SK-N-SH (cell line): ENCODE results near the gene MUC13. TPM values are rescaled to one million over a fixed set of nuclear protein-coding genes. Genes with fewer than 3 reads are reported as not detected.

Experiments
- CTCF ChIA-PET: fragments of 300-600, 350-600 bp; formaldehyde crosslinking; extraction: SDS; loops from one replicate; lab custom pipeline; 2021; lab: Yijun Ruan, JAX
- POLR2A ChIA-PET: fragments of 350-600 bp; sonication (Branson Sonifier 250); formaldehyde crosslinking; extraction: SDS; loops from one replicate; lab custom pipeline; 2020; ENCODE audit warnings: antibody characterized with exemption, inconsistent platforms; lab: Yijun Ruan, JAX
- DNase-seq: peaks from one replicate; pipeline ENCODE4 v3.0.0; 2012
- H2AFZ ChIP-seq: fragments of 200-600 bp; sonication (generic); 2 replicates; pipeline ENCODE4 v1.8.1; 2016; ENCODE audit warnings: antibody characterized with exemption, mild to moderate bottlenecking, low read depth
- H3F3A ChIP-seq: fragments of 200-600 bp; sonication (generic); replicated peaks from 2 replicates; pipeline ENCODE3; 2016; ENCODE audit warnings: antibody characterized with exemption, mild to moderate bottlenecking; ENCODE audit not compliant: insufficient read depth
- H3K27ac ChIP-seq, 2 experiments: fragments of 200-500 bp in 1 of 2; fragments of 200-600 bp in 1 of 2; sonication (Bioruptor generic) in 1 of 2; sonication (generic), shearing (Covaris generic) in 1 of 2; 2 replicates each; pipeline versions ENCODE4 v1.5.1 to v1.6.1; 2014 to 2016; ENCODE audit warnings: low read depth in 2 of 2, inconsistent platforms in 1 of 2, low read length in 1 of 2, mild to moderate bottlenecking in 1 of 2, mixed read lengths in 1 of 2
- H3K27me3 ChIP-seq: fragments of 200-600 bp; sonication (generic), shearing (Covaris generic); 2 replicates; pipeline ENCODE4 v1.6.1; 2016; ENCODE audit warnings: mixed run types; ENCODE audit not compliant: insufficient read depth
- H3K36me3 ChIP-seq, 2 experiments: fragments of 200-500 bp in 1 of 2; fragments of 200-600 bp in 1 of 2; sonication (Bioruptor generic) in 1 of 2; sonication (generic) in 1 of 2; replicated peaks in 1 of 2; 2 replicates each; pipeline versions ENCODE3 to v1.5.1; 2014 to 2016; ENCODE audit warnings: low read length in 1 of 2, mild to moderate bottlenecking in 1 of 2; ENCODE audit not compliant: insufficient read depth in 2 of 2, control insufficient read depth in 1 of 2
- H3K4me1 ChIP-seq, 2 experiments: fragments of 200-500 bp in 1 of 2; fragments of 200-600 bp in 1 of 2; sonication (Bioruptor generic) in 1 of 2; sonication (generic), shearing (Covaris generic) in 1 of 2; 2 replicates each; pipeline versions ENCODE4 v1.5.1 to v1.6.1; 2014 to 2016; ENCODE audit warnings: low read depth in 1 of 2, low read length in 1 of 2, mixed run types in 1 of 2; ENCODE audit not compliant: insufficient read depth in 2 of 2, control insufficient read depth in 1 of 2
- H3K4me2 ChIP-seq: fragments of 200-600 bp; sonication (generic), shearing (Covaris generic); 2 replicates; pipeline ENCODE4 v1.6.1; 2017; ENCODE audit warnings: mixed run types
- H3K4me3 ChIP-seq, 2 experiments: fragments of 200-500 bp in 1 of 2; fragments of 200-600 bp in 1 of 2; sonication (Bioruptor generic) in 1 of 2; sonication (generic), shearing (Covaris generic) in 1 of 2; 2 replicates each; pipeline versions ENCODE4 v1.5.1 to v1.8.1; 2014 to 2016; ENCODE audit warnings: low read depth in 2 of 2, inconsistent platforms in 1 of 2, low read length in 1 of 2, mild to moderate bottlenecking in 1 of 2, mixed read lengths in 1 of 2, moderate library complexity in 1 of 2
- H3K79me2 ChIP-seq: fragments of 200-600 bp; sonication (generic); 2 replicates; pipeline ENCODE4 v1.8.1; 2017; ENCODE audit warnings: mild to moderate bottlenecking; ENCODE audit not compliant: insufficient read depth
- H3K9ac ChIP-seq: fragments of 200-600 bp; sonication (generic); 2 replicates; pipeline ENCODE4 v1.6.1; 2017; ENCODE audit warnings: mixed run types
- H3K9me2 ChIP-seq: fragments of 200-600 bp; sonication (generic); 2 replicates; pipeline ENCODE4 v1.6.1; 2017; ENCODE audit warnings: mixed run types
- H3K9me3 ChIP-seq: fragments of 200-600 bp; sonication (generic); 2 replicates; pipeline ENCODE4 v1.6.1; 2017; ENCODE audit warnings: mixed run types, mild to moderate bottlenecking, moderate library complexity
- H4K20me1 ChIP-seq: fragments of 200-600 bp; sonication (generic); 2 replicates; pipeline ENCODE4 v1.6.1; 2017; ENCODE audit warnings: mild to moderate bottlenecking, mixed run types; ENCODE audit not compliant: insufficient read depth
- ELF1 ChIP-seq: IDR thresholded peaks from 2 replicates; pipeline ENCODE4 v1.4.0; 2012
- EP300 ChIP-seq, 2 experiments: IDR thresholded peaks; 2 replicates each; pipeline versions ENCODE4 v1.4.0 to v1.6.1; 2012; ENCODE audit warnings: borderline replicate concordance in 1 of 2, low read depth in 1 of 2, low read length in 1 of 2
- FOXJ3 ChIP-seq: sonication (generic); formaldehyde crosslinking; IDR thresholded peaks from 2 replicates; pipeline ENCODE4 v1.5.1; 2020; ENCODE audit warnings: mild to moderate bottlenecking, missing genetic modification reagents
- GABPA ChIP-seq: IDR thresholded peaks from 2 replicates; pipeline ENCODE4 v1.4.0; 2012; ENCODE audit warnings: low read depth, mild to moderate bottlenecking
- IRF3 ChIP-seq: fragments of 150-350 bp; IDR thresholded peaks from 2 replicates; pipeline ENCODE4 v1.6.1; 2016; ENCODE audit warnings: mild to moderate bottlenecking, low read depth, low read length
- JUND ChIP-seq: IDR thresholded peaks from 2 replicates; pipeline ENCODE4 v1.4.0; 2012
- MAX ChIP-seq: IDR thresholded peaks from 2 replicates; pipeline ENCODE4 v1.4.0; 2012; ENCODE audit warnings: low read depth
- MEF2A ChIP-seq: IDR thresholded peaks from 2 replicates; pipeline ENCODE4 v1.4.0; 2012; ENCODE audit warnings: low read depth, borderline replicate concordance
- MXI1 ChIP-seq: IDR thresholded peaks from 2 replicates; pipeline ENCODE4 v1.6.1; 2012; ENCODE audit warnings: mild to moderate bottlenecking, low read depth, low read length, improper control_type of control experiment
- PBX3 ChIP-seq: IDR thresholded peaks from 2 replicates; pipeline ENCODE4; 2012
- POLR2AphosphoS5 ChIP-seq: IDR thresholded peaks from 2 replicates; pipeline ENCODE4 v1.6.1; 2012; ENCODE audit warnings: low read depth, low read length
- RAD21 ChIP-seq: IDR thresholded peaks from 2 replicates; pipeline ENCODE4 v1.6.1; 2012; ENCODE audit warnings: mild to moderate bottlenecking, low read length
- SIN3A ChIP-seq: IDR thresholded peaks from 2 replicates; pipeline ENCODE4 v1.6.1; 2012; ENCODE audit warnings: low read depth, mild to moderate bottlenecking, low read length, moderate library complexity, borderline replicate concordance
- SMC3 ChIP-seq: IDR thresholded peaks from 2 replicates; pipeline ENCODE4 v1.6.1; 2012; ENCODE audit warnings: low read depth, low read length, improper control_type of control experiment
- TAF1 ChIP-seq: IDR thresholded peaks from 2 replicates; pipeline ENCODE4 v1.6.1; 2012; ENCODE audit warnings: low read depth, mild to moderate bottlenecking, low read length, moderate library complexity, borderline replicate concordance
- TCF12 ChIP-seq: IDR thresholded peaks from 2 replicates; pipeline ENCODE4 v1.4.0; 2012
- TEAD4 ChIP-seq: IDR thresholded peaks from 2 replicates; pipeline ENCODE4 v1.4.0; 2012; ENCODE audit warnings: mild to moderate bottlenecking, borderline replicate concordance; ENCODE audit not compliant: insufficient read depth
- YY1 ChIP-seq: IDR thresholded peaks from 2 replicates; pipeline ENCODE4 v1.4.0; 2012; ENCODE audit warnings: low read depth, mild to moderate bottlenecking
- WGBS: methylation state at CpG from one replicate; pipeline ENCODE4 v1.1.6; 2017; ENCODE audit warnings: low lambda C conversion rate; 5-methylcytosine and 5-hydroxymethylcytosine counted together
- polyA plus RNA-seq, 3 experiments: library from polyadenylated mRNA; depleted of rRNA; stranded (reverse); fragments of >200 nt; gene quantifications; 2 replicates each; pipeline ENCODE4 v1.2.3, GENCODE V29; 2012

MUC13 gene
- polyA plus RNA-seq, 1 of the 3 experiments (the other 2 are of a cell fraction), result not detected

- Histone ChIP-seq H3K4me2 (peak overlapping the region; percentile 87; the same call in 1 of the 2 replicates), H3K4me1 (peaks cover 24 to 25% of the 10 kb centered on the region in 2 experiments)
- CTCF ChIA-PET, result interaction anchor here (1.7 to 3.8 kb wide), 3 partner anchors 13 to 21 kb away, joined by 5 to 23 read pairs (median 15); no protein-coding TSS in a partner anchor
These were observed 46.6 kb downstream of the MUC13 start for GRCh38 chr3:124887932-124888298.

GRCh38 chr3:124887177-124887931 lies 47.2 kb downstream of the MUC13 start, which contains the start of gene ITGB5:
ITGB5 (minus strand) TSS chr3:124887365; CDS start chr3:124887000, 365 bp downstream.
- Histone ChIP-seq H3K9me2 (no peaks in the 10 kb centered on the region), H2AFZ (peak within 1 kb of the TSS; percentile 96), H3F3A (peaks cover 9% of the 10 kb centered on the region), H4K20me1 (no peaks in the 10 kb centered on the region), H3K27ac (peak within 1 kb of the TSS; percentile 71 to 92), H3K4me2 (peak within 1 kb of the TSS; percentile 87), H3K27me3 (no peaks in the 10 kb centered on the region), H3K4me3 (peak within 1 kb of the TSS; percentile 76 to 79), H3K9me3 (no peaks in the 10 kb centered on the region), H3K9ac (peak within 1 kb of the TSS; percentile 74), H3K4me1 (peaks cover 30% of the 10 kb centered on the region in 2 experiments), H3K36me3 (peaks cover 3 to 11% of the 10 kb centered on the region in 2 experiments), H3K79me2 (peaks cover 37% of the 10 kb centered on the region)
- WGBS, result 9% methylated on average over 50 of the region's 78 CpGs
- DNase-seq, result peak; percentile 90
- POLR2A ChIA-PET, result interaction anchor here (0.6 to 1.8 kb wide), 6 partner anchors 12 to 127 kb away, joined by 3 to 19 read pairs (median 4); no protein-coding TSS in a partner anchor
- CTCF ChIA-PET, result interaction anchor here (0.7 to 3.4 kb wide), 5 partner anchors 14 to 124 kb away, joined by 3 to 15 read pairs (median 4); no protein-coding TSS in a partner anchor
- TF ChIP-seq YY1 (peak; percentile 8; the same call in 1 of the 2 replicates), FOXJ3 (CRISPR knock-in tag) (no peak), POLR2AphosphoS5 (0 out of 2 replicates have a peak, but pooled peaks have one; percentile 37), MXI1 (peak; percentile 20; the same call in 1 of the 2 replicates), RAD21 (0 out of 2 replicates have a peak, but pooled peaks have one; percentile 4), TAF1 (peak; percentile 55), MEF2A (no peak), SIN3A (peak; percentile 78; the same call in 1 of the 2 replicates), TEAD4 (0 out of 2 replicates have a peak, but pooled peaks have one; percentile 7), EP300 (IDR thresholded peaks at IDR 0.05; ENCODE audit: borderline replicate concordance in 1 of 2, low read depth in 1 of 2, low read length in 1 of 2) (0 out of 4 replicates have a peak, but pooled peaks of 1 of the 2 experiments have one; percentile 5), MAX (no peak), IRF3 (no peak)

More at GRCh38 chr3:124887932-124888298, 46.6 kb downstream of the MUC13 start:
- H3K9ac ChIP-seq, result no peak overlapping the region; the same call in 1 of the 2 replicates
- H3K9me3 ChIP-seq, result no peaks in the 10 kb centered on the region
- peak overlapping the region in 1 of 2 experiments; percentile 92; a peak in 1 of 4 replicates for H3K27ac ChIP-seq
- TF ChIP-seq ELF1 (no peak), GABPA (no peak), IRF3 (no peak), TCF12 (no peak), PBX3 (no peak), YY1 (no peak), JUND (no peak), MAX (no peak), SMC3 (no peak), MXI1 (no peak)
- peaks cover 32% of the 10 kb centered on the region for H3K79me2 ChIP-seq
- no peaks in the 10 kb centered on the region for H3K9me2 ChIP-seq
- H3F3A ChIP-seq, result peaks cover 9% of the 10 kb centered on the region
- no peak for DNase-seq
- no peak overlapping the region for H2AFZ ChIP-seq
- POLR2A ChIA-PET, result interaction anchor here (0.6 to 1.8 kb wide), 5 partner anchors 12 to 116 kb away, joined by 3 to 19 read pairs (median 4); no protein-coding TSS in a partner anchor
- H3K36me3 ChIP-seq, result peaks cover 3 to 10% of the 10 kb centered on the region in 2 experiments
- no peaks in the 10 kb centered on the region for H4K20me1 ChIP-seq
- peak overlapping the region in 1 of 2 experiments; percentile 76; a peak in 2 of 4 replicates for H3K4me3 ChIP-seq
- H3K27me3 ChIP-seq, result no peaks in the 10 kb centered on the region
- WGBS, result 95% methylated on average over 10 of the region's 11 CpGs
